Right renal pelvis (tissue), 4 donors: ENCODE measurements around the gene POLG2. TPM values are rescaled to one million over a fixed set of nuclear protein-coding genes. Genes with fewer than 3 reads are reported as not detected.
"Not testable (repeated sequence)": the region's sequence is repeated elsewhere in the genome, so short reads cannot be mapped to it uniquely, and the experiment has no call there.

ENCODE experiments used
- DNase-seq, 4 donors: peaks; one replicate each; pipeline ENCODE4 v3.0.0-alpha.2; 2013; ENCODE audit warnings: low read depth in 4 of 4, low spot score in 3 of 4, missing footprints in 1 of 4
- polyA plus RNA-seq, 4 donors: library from polyadenylated mRNA; unstranded; fragments of 120-200 nt; gene quantifications; one replicate each; pipeline ENCODE4 v1.2.1, GENCODE V29; 2013; ENCODE audit not compliant: insufficient read length in 4 of 4

The POLG2 gene
- polyA plus RNA-seq, 4 donors: 24.5 to 35.1 (median 28.5) TPM

- DNase-seq: no peak
These were observed 5.6 kb downstream of the POLG2 start for GRCh38 chr17:64491034-64491860.

DNA sequence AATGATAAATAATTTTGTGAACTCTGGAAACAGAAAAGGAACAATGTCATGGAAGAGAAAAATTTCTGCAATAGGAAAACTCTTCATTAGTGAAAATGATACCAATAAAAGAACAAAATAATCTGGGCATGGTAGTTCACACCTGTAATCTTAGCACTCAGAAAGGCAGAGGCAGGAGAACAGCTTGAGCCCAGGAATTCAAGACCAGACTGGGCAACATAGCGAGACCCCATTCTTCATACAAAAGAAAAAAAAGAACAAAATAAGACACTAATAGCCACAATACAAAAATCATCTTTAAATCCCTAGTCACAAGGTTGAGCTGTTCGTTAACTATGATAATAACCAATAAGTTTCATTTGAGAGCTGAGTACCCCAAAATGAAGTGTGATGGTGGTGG is 8.6 kb downstream of the POLG2 start:
- DNase-seq: no peak

GRCh38 chr17:64484380-64484779 is 12.5 kb downstream of the POLG2 start:
- no peak for DNase-seq

- no peak for DNase-seq
These were observed 15.9 kb downstream of the POLG2 start for GRCh38 chr17:64480951-64481350.

DNA sequence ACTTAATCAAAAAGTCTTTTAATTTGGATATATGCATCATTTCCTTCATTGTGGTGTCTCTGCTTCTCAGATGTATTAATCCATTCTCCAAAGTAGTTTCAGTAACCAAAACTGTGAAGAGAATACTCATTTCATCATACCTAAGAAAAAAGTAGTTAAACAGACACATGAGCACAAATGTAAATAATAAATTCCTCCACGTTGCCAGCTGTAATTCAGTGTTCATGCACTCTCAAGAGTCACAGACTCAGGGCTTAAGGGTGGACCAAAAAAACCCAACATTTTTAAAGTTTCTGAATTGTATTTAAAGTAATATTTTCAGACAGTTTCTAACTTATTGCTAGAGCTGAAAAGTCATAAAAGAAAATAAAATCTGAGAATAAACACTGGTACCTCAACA is 19.0 kb downstream of the POLG2 start:
- no peak for DNase-seq

- no peak for DNase-seq
These were observed 24.3 kb downstream of the POLG2 start for GRCh38 chr17:64472564-64472963.

DNA sequence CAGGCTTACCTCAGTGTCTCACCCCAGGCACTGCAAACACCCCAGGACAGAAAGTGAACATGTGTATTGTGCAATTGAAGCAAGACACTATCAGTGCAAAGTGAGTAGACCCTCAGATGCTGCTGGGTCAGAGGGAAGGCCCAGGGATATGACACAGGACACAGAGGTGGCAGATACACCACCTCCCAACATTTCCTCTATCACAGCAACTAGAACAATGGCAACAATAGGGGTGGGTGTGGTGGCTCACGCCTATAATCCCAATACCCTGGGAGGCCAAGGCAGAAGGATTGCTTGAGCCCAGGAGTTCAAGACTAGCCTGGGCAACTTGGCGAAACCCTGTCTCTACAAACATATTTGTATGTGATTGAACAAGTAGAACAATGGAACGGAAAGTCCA is 25.4 kb downstream of the POLG2 start:
- DNase-seq: no peak

GRCh38 chr17:64470625-64471024 is 26.2 kb downstream of the POLG2 start:
- DNase-seq: no peak

DNA sequence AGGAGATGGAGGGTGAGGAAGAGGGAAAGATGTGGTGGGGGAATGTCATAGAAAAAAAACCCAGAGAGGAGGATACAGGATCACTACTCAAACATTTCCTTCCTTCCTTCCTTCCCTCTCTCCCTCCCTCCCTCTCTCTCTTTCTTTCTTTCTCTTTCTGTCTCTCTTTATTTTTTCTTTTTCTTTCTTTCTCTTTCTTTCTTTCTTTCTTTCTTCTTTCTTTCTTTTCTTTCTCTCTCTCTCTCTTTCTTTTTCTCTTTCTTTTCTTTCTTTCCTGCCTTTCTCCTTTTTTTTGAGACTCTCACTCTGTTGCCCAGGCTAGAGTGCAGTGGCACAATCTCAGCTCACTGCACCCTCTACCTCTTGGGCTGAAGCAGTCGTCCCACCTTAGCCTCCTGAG is 30.0 kb downstream of the POLG2 start:
- DNase-seq: not testable (repeated sequence)

DNA sequence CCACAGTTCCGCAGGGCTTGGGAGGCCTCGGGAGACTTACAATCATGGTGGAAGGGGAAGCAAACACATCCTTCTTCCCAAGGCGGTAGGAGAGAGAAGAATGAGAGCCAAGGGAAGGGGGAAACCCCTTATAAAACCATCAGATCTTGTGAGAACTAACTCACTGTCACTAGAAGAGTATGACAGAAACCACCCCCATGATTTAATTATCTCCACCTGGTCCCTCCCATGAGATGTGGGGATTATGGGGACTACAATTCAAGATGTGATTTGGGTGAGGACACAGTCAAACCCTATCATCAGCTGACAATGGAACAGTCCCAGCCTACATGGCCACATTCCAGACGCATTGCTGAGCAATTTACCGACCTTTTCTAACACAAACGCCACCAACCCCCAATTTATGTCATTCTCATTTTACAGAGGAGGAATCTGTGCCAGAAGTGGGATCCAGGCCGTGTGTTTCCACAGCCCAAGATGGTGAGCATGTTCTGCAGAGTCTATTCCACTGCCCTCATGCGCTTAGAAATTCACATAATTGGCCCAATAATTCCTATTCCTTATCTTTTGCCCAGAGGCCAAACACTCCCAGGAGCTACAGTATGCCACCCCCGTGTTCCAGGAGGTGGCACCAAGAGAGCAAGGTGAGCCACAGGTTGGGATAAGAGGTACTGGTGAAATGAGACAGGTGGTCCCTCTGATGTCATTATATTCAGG is 30.7 kb downstream of the POLG2 start:
- DNase-seq: no peak

- DNase-seq: no peak
These were observed 35.1 kb downstream of the POLG2 start for GRCh38 chr17:64461788-64462187.

DNA sequence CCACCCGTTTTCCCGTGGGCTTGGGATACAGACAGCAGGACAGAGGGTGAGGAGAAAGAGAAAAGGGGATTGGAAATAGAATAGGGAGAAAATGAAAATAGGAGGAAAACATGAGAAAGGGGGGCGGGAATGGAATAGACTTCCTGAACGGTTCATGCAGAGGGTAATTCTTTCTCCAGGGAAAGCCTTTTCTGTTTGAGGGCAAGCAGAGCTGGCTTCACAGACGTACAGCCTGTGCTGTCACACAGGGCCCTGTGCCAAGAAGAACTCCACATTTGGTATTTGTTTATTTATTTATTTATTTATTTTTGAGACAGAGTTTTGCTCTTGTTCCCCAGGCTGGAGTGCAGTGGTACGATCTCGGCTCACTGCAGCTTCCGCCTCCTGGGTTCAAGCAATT is 35.9 kb downstream of the POLG2 start:
- DNase-seq: peak in 2 of 4 donors; percentile 14 to 15

GRCh38 chr17:64459818-64460217 is 37.0 kb downstream of the POLG2 start:
- not testable (repeated sequence) for DNase-seq

DNA sequence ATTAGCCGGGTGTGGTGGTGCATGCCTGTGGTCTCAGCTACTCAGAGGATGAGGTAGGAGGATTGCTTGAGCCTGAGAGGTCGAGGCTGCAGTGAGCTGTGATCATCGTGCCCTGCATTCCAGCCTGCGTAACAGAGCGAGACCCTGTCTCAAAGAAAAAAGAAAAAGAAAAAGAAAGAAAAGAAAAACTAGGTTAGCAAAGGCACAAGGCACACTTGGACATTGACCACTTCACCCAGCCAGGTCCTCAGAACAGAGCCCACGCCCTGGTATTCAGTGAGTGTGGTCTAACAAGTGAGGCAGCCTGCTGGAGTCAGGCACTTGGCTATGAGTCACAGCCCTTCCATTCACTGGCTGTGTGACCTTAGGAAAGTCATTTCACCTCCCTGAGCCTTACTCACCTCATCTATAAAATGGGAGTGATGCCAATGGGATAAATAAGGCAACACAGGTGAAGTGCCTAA is 37.5 kb downstream of the POLG2 start:
- DNase-seq: no peak

GRCh38 chr17:64458756-64459155 is 38.1 kb downstream of the POLG2 start:
- DNase-seq: no peak

GRCh38 chr17:64457156-64457555 is 39.7 kb downstream of the POLG2 start:
- no peak for DNase-seq

DNA sequence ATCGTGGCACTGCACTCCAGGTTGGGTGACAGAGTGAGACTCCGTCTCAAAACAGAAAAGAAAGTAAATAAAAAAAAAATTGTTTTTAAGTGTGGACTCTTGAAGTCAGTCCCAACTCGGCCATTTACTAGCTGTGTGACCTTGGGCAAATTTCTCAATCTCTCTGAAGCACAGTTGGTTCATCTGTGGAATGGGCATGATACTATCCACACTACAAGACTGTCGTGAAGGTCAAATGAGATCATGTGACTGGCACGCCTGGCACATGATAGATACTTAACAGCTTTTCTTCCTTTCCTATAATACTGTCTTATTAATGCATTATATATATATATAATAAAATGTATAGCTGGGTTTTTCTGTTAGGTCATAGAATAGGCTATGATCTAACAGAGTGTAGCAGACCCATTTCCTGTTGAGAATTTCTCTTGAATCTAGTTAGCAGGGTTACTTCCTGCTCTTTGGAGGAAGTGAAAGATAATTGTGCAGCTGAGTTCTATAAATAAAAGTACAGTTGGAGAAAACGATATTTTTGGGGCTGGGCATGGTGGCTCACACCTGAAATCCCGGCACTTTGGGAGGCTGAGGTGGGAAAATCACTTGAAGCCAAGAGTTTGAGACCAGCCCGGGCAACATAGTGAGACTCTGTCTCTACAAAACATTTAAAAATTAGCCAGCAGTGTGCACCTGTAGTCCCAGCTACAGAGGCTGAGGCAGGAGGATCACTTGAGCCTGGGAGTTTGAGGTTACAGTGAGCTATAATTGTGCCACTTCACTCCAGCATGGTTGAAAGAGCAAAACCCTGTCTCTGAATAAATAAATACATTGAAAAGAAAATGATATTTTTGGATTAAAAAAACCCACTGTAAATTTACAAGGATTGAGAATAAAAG is 40.6 kb downstream of the POLG2 start:
- no peak for DNase-seq

DNA sequence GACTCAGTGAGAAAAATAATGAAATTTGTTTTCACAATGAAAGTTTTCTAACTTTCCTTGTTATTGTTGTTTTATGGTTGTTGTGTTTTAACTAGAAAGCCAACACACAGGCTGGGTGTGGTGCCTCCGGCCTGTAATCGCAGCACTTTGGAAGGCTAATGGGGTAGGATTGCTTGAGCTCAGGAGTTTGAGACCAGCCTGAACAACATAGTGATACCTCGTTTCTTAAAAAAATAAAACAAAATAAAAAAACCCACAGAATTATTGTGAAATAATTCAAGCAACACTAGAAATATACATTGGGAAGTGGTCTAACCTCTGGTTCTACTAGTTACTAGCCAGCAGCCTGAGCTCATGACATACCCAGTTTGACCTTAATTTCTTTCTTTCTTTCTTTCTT is 47.3 kb downstream of the POLG2 start:
- no peak for DNase-seq

DNA sequence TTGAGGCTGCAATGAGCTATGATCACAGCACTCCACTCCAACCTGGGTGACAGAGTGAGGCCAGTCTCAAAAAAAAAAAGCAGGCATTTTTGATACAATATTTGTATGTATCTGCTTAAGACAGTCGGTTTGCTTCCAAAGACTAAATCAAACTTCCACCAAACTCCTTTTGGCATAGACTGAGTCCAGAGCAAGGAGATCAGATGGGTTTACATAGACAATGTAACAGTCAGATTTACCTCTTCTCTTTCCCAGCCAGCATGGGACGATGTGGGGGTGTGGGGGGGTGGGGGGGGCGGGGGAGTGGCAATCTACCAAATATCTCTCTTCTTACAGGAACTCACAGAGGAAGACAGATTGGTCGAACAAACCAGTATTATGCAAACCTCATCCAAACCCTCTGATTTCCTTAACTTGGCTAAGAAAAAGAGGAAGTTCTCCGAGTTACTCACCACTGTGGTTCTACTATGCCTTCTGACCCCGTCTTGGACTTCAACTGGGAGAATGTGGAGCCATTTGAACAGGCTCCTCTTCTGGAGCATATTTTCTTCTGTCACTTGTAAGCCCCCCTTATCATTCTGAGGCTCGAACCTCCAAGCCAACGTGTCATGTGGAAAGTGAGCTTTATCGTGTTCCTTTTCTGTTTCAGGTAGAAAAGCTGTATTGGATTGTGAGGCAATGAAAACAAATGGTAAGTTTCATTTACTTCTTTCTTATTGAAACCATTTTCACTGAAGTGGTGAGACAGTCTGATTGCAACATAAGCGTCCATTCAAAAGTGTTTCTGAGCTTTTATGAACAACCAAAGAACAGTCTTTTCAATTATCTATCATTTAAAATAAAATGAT is 48.0 kb downstream of the POLG2 start, which contains the start of gene MILR1:
TSS of gene MILR1 (plus strand) at position 451 of the 848 bp plus-strand sequence. CDS start at position 505, 54 bp downstream.
- DNase-seq: no peak

- DNase-seq: no peak
These were observed 49.3 kb downstream of the POLG2 start for GRCh38 chr17:64447526-64447925.
